HepG2 (cell line): ENCODE data around the gene CR1L. TPM values are rescaled to one million over a fixed set of nuclear protein-coding genes. Genes with fewer than 3 reads are reported as not detected.
"Not testable (repeated sequence)": the region's sequence is repeated elsewhere in the genome, so short reads cannot be mapped to it uniquely, and the experiment has no call there.

ENCODE experiments used
- ATAC-seq: fragments of 200-7000 bp; cut with Tn5 transposase; 3 replicates; pipeline ENCODE4 v1.9.1; 2020; ENCODE audit warnings: mild to moderate bottlenecking, moderate library complexity
- BruUV-seq: library from RNA; stranded (reverse); fragments of 400-500 nt; replicated peaks from 2 replicates; lab custom pipeline; 2021; lab: Mats Ljungman, UMichigan
- CTCF ChIA-PET: fragments of 300-600 bp; formaldehyde crosslinking; extraction: SDS; loops from one replicate; lab custom pipeline; 2021; ENCODE audit warnings: low total read pairs, inconsistent platforms, low intra/inter-chr PET ratio; lab: Yijun Ruan, JAX
- POLR2A ChIA-PET: fragments of 350-600 bp; sonication (Branson Sonifier 250); formaldehyde crosslinking; loops from one replicate; lab custom pipeline; 2020; ENCODE audit warnings: antibody characterized with exemption, inconsistent platforms; lab: Yijun Ruan, JAX
- DNase-seq: peaks from one replicate; pipeline ENCODE4 v3.0.0-alpha.2; 2015; ENCODE audit warnings: low spot score
- FAIRE-seq: peaks from 3 replicates; lab custom pipeline; 2011; peaks lifted over from hg19 to GRCh38; lab: Jason Lieb, UNC
- H2AFZ ChIP-seq: one replicate; pipeline ENCODE4 v1.6.1; 2011; ENCODE audit warnings: low read length, inconsistent platforms
- H3K27ac ChIP-seq: fragments of 300-600 bp; 3 replicates; pipeline ENCODE4 v1.8.0; 2011; ENCODE audit warnings: mixed run types, mild to moderate bottlenecking, mixed read lengths, low read length, inconsistent platforms; ENCODE audit not compliant: insufficient read depth; ENCODE audit errors: extremely low read length
- H3K27me3 ChIP-seq, 2 experiments: fragments of 200-600 bp in 1 of 2; 2 replicates in 1 of 2; 3 replicates in 1 of 2; pipeline versions ENCODE4 v1.6.0 to v1.8.0; 2011; ENCODE audit warnings: low read length in 2 of 2, mild to moderate bottlenecking in 2 of 2, moderate library complexity in 2 of 2, inconsistent platforms in 1 of 2; ENCODE audit not compliant: insufficient read depth in 2 of 2, control insufficient read depth in 1 of 2
- H3K36me3 ChIP-seq, 2 experiments: fragments of 200-600 bp in 1 of 2; replicated peaks in 1 of 2; 2 replicates in 1 of 2; 3 replicates in 1 of 2; pipeline versions ENCODE4 v1.5.1 to v1.8.0; 2011; ENCODE audit warnings: low read length in 2 of 2, inconsistent platforms in 1 of 2; ENCODE audit not compliant: insufficient read depth in 2 of 2, control insufficient read depth in 1 of 2
- H3K4me1 ChIP-seq: 2 replicates; pipeline ENCODE4 v1.5.1; 2012; ENCODE audit warnings: low read length, inconsistent platforms; ENCODE audit not compliant: insufficient read depth
- H3K4me2 ChIP-seq: 2 replicates; pipeline ENCODE4 v1.6.0; 2011; ENCODE audit warnings: low read depth, low read length, inconsistent platforms
- H3K4me3 ChIP-seq, 3 experiments: fragments of 200-600 bp in 1 of 3; sonication (generic), shearing (Covaris generic) in 1 of 3; replicated peaks in 1 of 3; 2 replicates each; pipeline ENCODE4 v1.5.1; 2011 to 2016; ENCODE audit warnings: low read length in 3 of 3, inconsistent platforms in 2 of 3, low read depth in 2 of 3, mild to moderate bottlenecking in 2 of 3, control low read depth in 1 of 3, mixed read lengths in 1 of 3; ENCODE audit not compliant: insufficient read depth in 1 of 3
- H3K79me2 ChIP-seq: one replicate; pipeline ENCODE4 v1.6.1; 2011; ENCODE audit warnings: low read length, inconsistent platforms; ENCODE audit not compliant: insufficient read depth
- H3K9ac ChIP-seq: 2 replicates; pipeline ENCODE4 v1.6.0; 2011; ENCODE audit warnings: mild to moderate bottlenecking, low read depth, low read length, inconsistent platforms; ENCODE audit not compliant: insufficient read depth
- H3K9me3 ChIP-seq: 2 replicates; pipeline ENCODE4 v1.5.1; 2012; ENCODE audit warnings: mild to moderate bottlenecking, low read length
- H4K20me1 ChIP-seq: 2 replicates; pipeline ENCODE4 v1.6.0; 2011; ENCODE audit warnings: inconsistent platforms, mild to moderate bottlenecking, low read length, moderate library complexity; ENCODE audit not compliant: insufficient read depth
- ATF1 ChIP-seq: IDR thresholded peaks from 2 replicates; pipeline ENCODE4 v1.6.1; 2016; ENCODE audit warnings: mild to moderate bottlenecking, control low read depth
- CTCF ChIP-seq: sonication (generic); formaldehyde crosslinking; IDR thresholded peaks from 2 replicates; pipeline ENCODE4 v1.5.0; 2020; ENCODE audit warnings: mild to moderate bottlenecking, missing genetic modification reagents, moderate library complexity
- RFX1 ChIP-seq: fragments of 450-650 bp; IDR thresholded peaks from 2 replicates; pipeline ENCODE4 v1.6.1; 2017
- RFX3 ChIP-seq: IDR thresholded peaks from 2 replicates; pipeline ENCODE4 v1.6.1; 2016; ENCODE audit warnings: missing biosample characterization, missing genetic modification reagents
- SAP130 ChIP-seq: IDR thresholded peaks from 2 replicates; pipeline ENCODE4 v1.6.1; 2016; ENCODE audit warnings: low read depth
- SP4 ChIP-seq: sonication (generic); formaldehyde crosslinking; IDR thresholded peaks from 2 replicates; pipeline ENCODE4 v1.8.1; 2023; ENCODE audit warnings: mild to moderate bottlenecking, missing genetic modification reagents
- STAG1 ChIP-seq: sonication (generic); formaldehyde crosslinking; IDR thresholded peaks from 2 replicates; pipeline ENCODE4 v1.4.0; 2020; ENCODE audit warnings: missing genetic modification reagents
- ZNF260 ChIP-seq: sonication (generic); formaldehyde crosslinking; IDR thresholded peaks from 2 replicates; pipeline ENCODE4 v1.4.0; 2020; ENCODE audit warnings: missing genetic modification reagents, low read depth, mild to moderate bottlenecking, borderline replicate concordance
- WGBS: methylation state at CpG from one replicate; pipeline ENCODE4 v1.1.6; 2017; ENCODE audit warnings: low lambda C conversion rate; 5-methylcytosine and 5-hydroxymethylcytosine counted together
- in situ Hi-C: cut with HindIII; loops from 2 replicates; pipeline ENCODE4 v1.10.0; 2017; ENCODE audit warnings: low pct_unique_long_range_greater_than_20kb; ENCODE audit not compliant: extremely low pct_ligation_motif_present
- intact Hi-C: fragments of 100-400 bp; cut with micrococcal nuclease; formaldehyde crosslinking; loops from one replicate; pipeline ENCODE4 v1.10.0; 2022; ENCODE audit not compliant: unreplicated experiment
- polyA plus RNA-seq, 8 experiments: library from polyadenylated mRNA; depleted of rRNA in 3 of 8; stranded (reverse) in 7 of 8; unstranded in 1 of 8; fragments of >200 nt; fragmentation: Illumina TruSeq in 4 of 8; extraction: Trizol in 4 of 8; gene quantifications; 2 replicates each; pipeline versions ENCODE4 v1.2.1 to v1.2.3, GENCODE V29; 2011 to 2016; ENCODE audit warnings: low read depth in 4 of 8, missing spikeins in 1 of 8, mixed read lengths in 1 of 8; ENCODE audit not compliant: insufficient read depth in 1 of 8
- total RNA-seq, 5 experiments: library from RNA; depleted of rRNA; stranded (reverse); fragments of >200 nt; fragmentation: Illumina TruSeq; extraction: Trizol; gene quantifications; 2 replicates each; pipeline ENCODE4 v1.2.3, GENCODE V29; 2016; ENCODE audit warnings: low read depth in 1 of 5
- TF ChIP-seq, protein P1 (sequence below): sonication (generic); formaldehyde crosslinking; IDR thresholded peaks from 2 replicates; pipeline ENCODE4 v1.4.0; 2020; ENCODE audit warnings: missing genetic modification reagents, borderline replicate concordance

The CR1L gene
- total and polyA plus RNA-seq, 2 of the 13 experiments (the other 11 are each of a cell fraction or from before 2014, with no cell fraction given): not detected

DNA sequence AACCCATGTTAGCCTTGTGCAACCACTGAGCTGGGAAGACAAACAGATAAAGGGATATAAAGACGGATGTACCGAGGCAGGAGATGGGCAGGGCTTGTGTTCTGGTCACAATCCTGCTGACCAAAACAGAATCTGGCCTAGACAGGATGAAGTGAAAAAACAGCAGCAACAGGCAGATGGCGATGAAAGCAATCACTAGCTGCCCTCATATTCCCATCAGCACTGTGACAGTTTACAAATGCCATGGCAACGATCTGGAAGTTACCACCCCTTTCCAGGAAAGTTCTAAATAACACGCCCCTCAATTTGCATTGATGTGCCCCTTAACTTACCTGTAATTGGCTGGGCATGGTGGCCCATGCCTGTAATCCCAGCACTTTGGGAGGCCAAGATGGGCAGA lies 66.4 kb downstream of the CR1L start:
- intact Hi-C loops: loop anchor here (5.0 kb wide), 1 partner anchor 256 kb away; no protein-coding TSS in a partner anchor
- ChIA-PET POLR2A (no interaction called here), CTCF (no interaction called here)
- Histone ChIP-seq H2AFZ (no peak overlapping the region), H3K9me3 (no peaks in the 10 kb centered on the region), H3K4me1 (no peaks in the 10 kb centered on the region), H3K4me2 (no peak overlapping the region), H3K36me3 (no peaks in the 10 kb centered on the region), H3K27ac (no peak overlapping the region), H3K79me2 (no peaks in the 10 kb centered on the region), H3K27me3 (no peaks in the 10 kb centered on the region), H3K4me3 (no peak overlapping the region), H4K20me1 (no peaks in the 10 kb centered on the region), H3K9ac (no peak overlapping the region)
- 0% methylated on average over 5 of the region's 5 CpGs for WGBS
- no peak for FAIRE-seq
- in situ Hi-C loops: no loop called here
- BruUV-seq: no TSS peak
- TF ChIP-seq RFX1 (peak; percentile 50; the same call in 1 of the 2 replicates), RFX3 (CRISPR knock-in tag) (peak; percentile 70), STAG1 (peak; percentile 37), SAP130 (CRISPR knock-in tag) (peak; percentile 41; the same call in 1 of the 2 replicates), ZNF260 (no peak), SP4 (CRISPR knock-in tag) (no peak), ATF1 (no peak), CTCF (peak; percentile 28; the same call in 1 of the 2 replicates)
- TF ChIP-seq, protein P1, sequence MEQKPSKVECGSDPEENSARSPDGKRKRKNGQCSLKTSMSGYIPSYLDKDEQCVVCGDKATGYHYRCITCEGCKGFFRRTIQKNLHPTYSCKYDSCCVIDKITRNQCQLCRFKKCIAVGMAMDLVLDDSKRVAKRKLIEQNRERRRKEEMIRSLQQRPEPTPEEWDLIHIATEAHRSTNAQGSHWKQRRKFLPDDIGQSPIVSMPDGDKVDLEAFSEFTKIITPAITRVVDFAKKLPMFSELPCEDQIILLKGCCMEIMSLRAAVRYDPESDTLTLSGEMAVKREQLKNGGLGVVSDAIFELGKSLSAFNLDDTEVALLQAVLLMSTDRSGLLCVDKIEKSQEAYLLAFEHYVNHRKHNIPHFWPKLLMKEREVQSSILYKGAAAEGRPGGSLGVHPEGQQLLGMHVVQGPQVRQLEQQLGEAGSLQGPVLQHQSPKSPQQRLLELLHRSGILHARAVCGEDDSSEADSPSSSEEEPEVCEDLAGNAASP (CRISPR knock-in tag): no peak
- peak; percentile 20 for DNase-seq
- peak; percentile 71 for ATAC-seq

DNA sequence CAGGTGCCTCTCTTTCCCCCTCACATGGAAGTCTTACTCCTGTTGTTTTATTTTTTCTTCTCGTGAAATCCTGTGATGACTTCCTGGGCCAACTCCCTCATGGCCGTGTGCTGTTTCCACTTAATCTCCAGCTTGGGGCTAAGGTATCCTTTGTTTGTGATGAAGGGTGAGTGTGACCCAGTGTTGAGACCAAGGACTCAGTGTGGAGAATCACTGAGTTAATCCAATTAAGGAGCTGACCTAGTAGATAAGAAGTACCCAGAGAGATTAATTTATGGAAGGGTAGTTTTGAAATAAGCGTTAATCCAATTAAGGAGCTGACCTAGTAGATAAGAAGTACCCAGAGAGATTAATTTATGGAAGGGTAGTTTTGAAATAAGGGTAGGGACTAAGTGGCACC lies 67.8 kb downstream of the CR1L start:
- H2AFZ ChIP-seq, FAIRE-seq, H3K36me3 ChIP-seq, CTCF ChIA-PET, DNase-seq, H4K20me1 ChIP-seq, H3K4me1 ChIP-seq, H3K4me2 ChIP-seq, H3K9ac ChIP-seq, H3K9me3 ChIP-seq, H3K4me3 ChIP-seq, H3K27me3 ChIP-seq, POLR2A ChIA-PET, H3K79me2 ChIP-seq, BruUV-seq, in situ Hi-C loops, H3K27ac ChIP-seq, ATAC-seq: not testable (repeated sequence)
- 4% methylated on average over 3 of the region's 3 CpGs for WGBS
- intact Hi-C loops: loop anchor here (1.0 to 5.0 kb wide), 2 partner anchors 85 to 255 kb away; no protein-coding TSS in a partner anchor
